C4-2B (cell line): ENCODE results near the gene PBX1.

ENCODE experiments used
- H3K27ac ChIP-seq: fragments of 450-650 bp; 2 replicates; pipeline ENCODE4 v1.5.1; 2017
- CTCF ChIP-seq: fragments of 450-650 bp; conservative IDR thresholded peaks from 2 replicates; pipeline ENCODE4 v1.5.1; 2017; ENCODE audit warnings: mild to moderate bottlenecking
- ZFX ChIP-seq: fragments of 450-650 bp; IDR thresholded peaks from 2 replicates; pipeline ENCODE4 v1.6.1; 2017

The PBX1 gene

GRCh38 chr1:164643018-164643417 is 84.0 kb downstream of the PBX1 start:
- TF ChIP-seq CTCF = no peak
- no peak for TF ChIP-seq ZFX

GRCh38 chr1:164644268-164644667 is 85.3 kb downstream of the PBX1 start:
- TF ChIP-seq ZFX (no peak), CTCF (no peak)
- no peak overlapping the region for H3K27ac ChIP-seq

More at GRCh38 chr1:164643018-164643417, 84.0 kb downstream of the PBX1 start:
- H3K27ac ChIP-seq = no peak overlapping the region

GRCh38 chr1:164644774-164645644 is 86.0 kb downstream of the PBX1 start:
- H3K27ac ChIP-seq = no peak overlapping the region

GRCh38 chr1:164645921-164646320 is 86.9 kb downstream of the PBX1 start:
- H3K27ac ChIP-seq = no peak overlapping the region
- TF ChIP-seq CTCF (no peak), ZFX (no peak)

More at GRCh38 chr1:164644774-164645644, 86.0 kb downstream of the PBX1 start:
- TF ChIP-seq CTCF (no peak), ZFX (no peak)

- H3K27ac ChIP-seq = no peak overlapping the region
- TF ChIP-seq ZFX = no peak
- no peak for TF ChIP-seq CTCF
These were observed 88.2 kb downstream of the PBX1 start for GRCh38 chr1:164647211-164647610.

- TF ChIP-seq ZFX (no peak), CTCF (no peak)
- no peak overlapping the region for H3K27ac ChIP-seq
These were observed 89.7 kb downstream of the PBX1 start for GRCh38 chr1:164648636-164649035.

GRCh38 chr1:164649146-164649545 is 90.2 kb downstream of the PBX1 start:
- no peak for TF ChIP-seq CTCF
- no peak for TF ChIP-seq ZFX
- H3K27ac ChIP-seq = no peak overlapping the region
